Adrenal gland (tissue), 5 donors: ENCODE measurements around the gene ANKRD34A.

ENCODE experiments used
- CTCF ChIP-seq, 6 experiments: fragments of 450-650 bp in 4 of 6; fragments of 200-600 bp in 2 of 6; sonication (generic) in 1 of 6; IDR thresholded peaks; 1 replicate in 5 of 6; 2 replicates in 1 of 6; pipeline versions ENCODE4 v1.5.1 to v1.8.0; 2016 to 2021; ENCODE audit warnings: antibody characterized with exemption in 6 of 6, mild to moderate bottlenecking in 2 of 6, moderate library complexity in 1 of 6
- POLR2A ChIP-seq, 2 donors: fragments of 450-650 bp; IDR thresholded peaks; one replicate each; pipeline ENCODE4 v1.6.1; 2017; ENCODE audit warnings: antibody characterized with exemption in 2 of 2, mild to moderate bottlenecking in 2 of 2, moderate library complexity in 1 of 2
- donor health status: DM: no; HTN: no; CAD: no.

- TF ChIP-seq POLR2A (IDR thresholded peaks at IDR 0.05), result no peak
- TF ChIP-seq CTCF (IDR thresholded peaks at IDR 0.05), result peak in 1 of 6 experiments; percentile 2
Measured at GRCh38 chr1:146007489-146008133, 43.2 kb upstream of the ANKRD34A start.
